ENCODE data around the gene LRIG3. TPM values are rescaled to one million over a fixed set of nuclear protein-coding genes. Genes with fewer than 3 reads are reported as not detected.
"Not testable (repeated sequence)": the region's sequence is repeated elsewhere in the genome, so short reads cannot be mapped to it uniquely, and the experiment has no call there.

Gene LRIG3
- total RNA-seq, 1 donor from 2014 or later = 57.4 TPM

- DNase-seq (ENCODE audit: low read depth) = peak; percentile 52
These were observed 63.1 kb downstream of the LRIG3 start for GRCh38 chr12:58857206-58857605.

GRCh38 chr12:58855630-58856029 lies 64.7 kb downstream of the LRIG3 start:
- DNase-seq (ENCODE audit: low read depth) = not testable (repeated sequence)

- no peak for DNase-seq (ENCODE audit: low read depth)
These were observed 69.5 kb downstream of the LRIG3 start for GRCh38 chr12:58850826-58851225.

GRCh38 chr12:58847901-58848600 lies 72.3 kb downstream of the LRIG3 start:
- DNase-seq (ENCODE audit: low read depth) = peak; percentile 70

- DNase-seq (ENCODE audit: low read depth) = no peak
These were observed 76.1 kb downstream of the LRIG3 start for GRCh38 chr12:58844161-58844560.

GRCh38 chr12:58841058-58841798 lies 79.1 kb downstream of the LRIG3 start:
- DNase-seq (ENCODE audit: low read depth) = no peak

- peak; percentile 16 for DNase-seq (ENCODE audit: low read depth)
These were observed 86.5 kb downstream of the LRIG3 start for GRCh38 chr12:58833853-58834252.

GRCh38 chr12:58832920-58833319 lies 87.4 kb downstream of the LRIG3 start:
- no peak for DNase-seq (ENCODE audit: low read depth)

Data from renal cortical epithelial cell (primary cell).